ENCODE measurements around the gene WWP2.

DNA sequence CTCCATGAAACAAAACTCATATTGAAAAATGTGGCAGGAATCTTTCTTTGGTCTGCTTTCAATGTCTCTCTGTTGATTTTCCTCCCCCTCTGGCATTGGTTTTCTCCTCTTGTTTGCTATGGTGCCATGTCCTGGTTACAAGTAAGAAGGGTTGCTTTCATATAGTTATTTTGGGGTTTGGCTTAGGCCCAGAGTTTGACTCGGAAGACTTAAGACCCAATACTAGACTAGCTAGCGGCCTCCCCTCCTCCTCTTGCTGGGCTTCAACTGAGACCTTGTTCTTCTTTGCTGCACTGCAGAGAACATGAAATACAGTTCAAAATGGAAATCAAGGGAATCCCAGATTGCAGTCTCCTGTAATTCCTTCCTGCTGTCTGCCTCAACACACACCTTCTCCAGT, 159.0 kb downstream of the WWP2 start:
- TF ChIP-seq CTCF (IDR thresholded peaks at IDR 0.05) (no peak), POLR2AphosphoS5 (IDR thresholded peaks at IDR 0.05; ENCODE audit: low read depth, low read length) (no peak), SIN3A (IDR thresholded peaks at IDR 0.05; ENCODE audit: borderline replicate concordance, insufficient read depth, low read depth, low read length) (no peak)
